H9 (cell line): ENCODE measurements around the gene UNC80. TPM values are rescaled to one million over a fixed set of nuclear protein-coding genes. Genes with fewer than 3 reads are reported as not detected.

ENCODE experiments used
- DNase-seq: peaks from one replicate; pipeline ENCODE4 v3.0.0-alpha.2; 2017
- H2AFZ ChIP-seq: one replicate; pipeline ENCODE4 v1.6.1; 2013; ENCODE audit warnings: mild to moderate bottlenecking, low read length, control low read depth, moderate library complexity
- H2AK5ac ChIP-seq: 2 replicates; pipeline ENCODE4 v1.6.1; 2013; ENCODE audit warnings: low read length, control low read depth, mixed read lengths; ENCODE audit not compliant: insufficient read length
- H2BK120ac ChIP-seq: one replicate; pipeline ENCODE4 v1.6.1; 2013; ENCODE audit warnings: low read depth, mild to moderate bottlenecking, low read length, control low read depth, inconsistent platforms; ENCODE audit not compliant: poor library complexity, severe bottlenecking
- H2BK12ac ChIP-seq: 2 replicates; pipeline ENCODE4 v1.6.1; 2013; ENCODE audit warnings: low read length, control low read depth, mixed read lengths, low read depth; ENCODE audit not compliant: insufficient read length
- H2BK15ac ChIP-seq: 2 replicates; pipeline ENCODE4 v1.6.1; 2013; ENCODE audit warnings: low read depth, low read length, control low read depth
- H2BK20ac ChIP-seq: one replicate; pipeline ENCODE4 v1.6.1; 2013; ENCODE audit warnings: low read depth, mild to moderate bottlenecking, low read length, control low read depth, inconsistent platforms; ENCODE audit not compliant: poor library complexity, severe bottlenecking
- H2BK5ac ChIP-seq: 2 replicates; pipeline ENCODE4 v1.6.1; 2013; ENCODE audit warnings: low read length, control low read depth, mixed read lengths; ENCODE audit not compliant: insufficient read length
- H3K14ac ChIP-seq: 2 replicates; pipeline ENCODE4 v1.6.1; 2013; ENCODE audit warnings: low read length, control low read depth; ENCODE audit not compliant: insufficient read depth
- H3K18ac ChIP-seq: 2 replicates; pipeline ENCODE4 v1.6.1; 2013; ENCODE audit warnings: low read depth, mild to moderate bottlenecking, mixed read lengths, low read length, control low read depth; ENCODE audit not compliant: insufficient read length
- H3K23ac ChIP-seq: 2 replicates; pipeline ENCODE4 v1.6.1; 2013; ENCODE audit warnings: low read length, control low read depth, mixed read lengths, low read depth; ENCODE audit not compliant: insufficient read length
- H3K23me2 ChIP-seq: 2 replicates; pipeline ENCODE4 v1.6.1; 2013; ENCODE audit warnings: low read depth, mild to moderate bottlenecking, mixed read lengths, low read length, control low read depth; ENCODE audit not compliant: insufficient read length, poor library complexity, severe bottlenecking
- H3K27ac ChIP-seq: 2 replicates; pipeline ENCODE4 v1.5.1; 2013; ENCODE audit warnings: low read length, control low read depth, mixed read lengths, low read depth; ENCODE audit not compliant: insufficient read length
- H3K27me3 ChIP-seq: 2 replicates; pipeline ENCODE4 v1.6.1; 2013; ENCODE audit warnings: low read length, control low read depth, inconsistent platforms; ENCODE audit not compliant: insufficient read depth
- H3K4ac ChIP-seq: 2 replicates; pipeline ENCODE4 v1.6.1; 2013; ENCODE audit warnings: low read depth, mild to moderate bottlenecking, control low read depth, inconsistent platforms, low read length, moderate library complexity
- H3K4me1 ChIP-seq: 2 replicates; pipeline ENCODE4 v1.6.1; 2013; ENCODE audit warnings: low read length, control low read depth, inconsistent platforms; ENCODE audit not compliant: insufficient read depth
- H3K4me2 ChIP-seq: 2 replicates; pipeline ENCODE4 v1.6.1; 2013; ENCODE audit warnings: low read length, control low read depth, mixed read lengths; ENCODE audit not compliant: insufficient read length, insufficient read depth
- H3K56ac ChIP-seq: 2 replicates; pipeline ENCODE4 v1.6.1; 2013; ENCODE audit warnings: low read depth, mild to moderate bottlenecking, mixed read lengths, low read length, control low read depth; ENCODE audit not compliant: insufficient read length
- H3K79me1 ChIP-seq: 2 replicates; pipeline ENCODE4 v1.6.1; 2013; ENCODE audit warnings: low read depth, mild to moderate bottlenecking, moderate library complexity, low read length, control low read depth, inconsistent platforms; ENCODE audit not compliant: insufficient read depth, poor library complexity, severe bottlenecking
- H3K79me2 ChIP-seq: 2 replicates; pipeline ENCODE4 v1.6.1; 2013; ENCODE audit warnings: low read length, control low read depth, inconsistent platforms; ENCODE audit not compliant: insufficient read depth
- H3K9ac ChIP-seq: 2 replicates; pipeline ENCODE4 v1.6.1; 2013; ENCODE audit warnings: low read length, control low read depth, mixed read lengths; ENCODE audit not compliant: insufficient read length; ENCODE audit errors: extremely low read depth
- H3K9me3 ChIP-seq: one replicate; pipeline ENCODE4 v1.6.1; 2013; ENCODE audit warnings: low read depth, low read length, inconsistent platforms; ENCODE audit not compliant: control insufficient read depth
- H3T11ph ChIP-seq: one replicate; pipeline ENCODE4 v1.6.1; 2013; ENCODE audit warnings: mild to moderate bottlenecking, low read length, control low read depth, inconsistent platforms
- H4K20me1 ChIP-seq: one replicate; pipeline ENCODE4 v1.6.1; 2013; ENCODE audit not compliant: control insufficient read depth, insufficient read length, insufficient read depth
- H4K5ac ChIP-seq: 2 replicates; pipeline ENCODE4 v1.6.1; 2013; ENCODE audit warnings: low read depth, mild to moderate bottlenecking, mixed read lengths, low read length, control low read depth; ENCODE audit not compliant: insufficient read length
- H4K8ac ChIP-seq: replicated peaks from 2 replicates; pipeline ENCODE4 v1.6.1; 2013; ENCODE audit warnings: low read length, control low read depth, mixed read lengths, low read depth; ENCODE audit not compliant: insufficient read length
- H4K91ac ChIP-seq: 2 replicates; pipeline ENCODE4 v1.6.1; 2013; ENCODE audit warnings: low read depth, mild to moderate bottlenecking, moderate library complexity, mixed read lengths, low read length, control low read depth; ENCODE audit not compliant: insufficient read length
- H3K27ac Mint-ChIP-seq, 3 experiments: 2 replicates in 2 of 3; 3 replicates in 1 of 3; pipeline ENCODE4 v1.8.0; 2020 to 2021; ENCODE audit warnings: mixed read lengths in 3 of 3, mild to moderate bottlenecking in 1 of 3, moderate library complexity in 1 of 3
- H3K27me3 Mint-ChIP-seq: 2 replicates; pipeline ENCODE4 v1.8.0; 2021; ENCODE audit warnings: low read depth, mild to moderate bottlenecking, moderate library complexity, mixed read lengths
- H3K36me3 Mint-ChIP-seq, 3 experiments: 2 replicates in 2 of 3; 3 replicates in 1 of 3; pipeline ENCODE4 v1.8.0; 2020 to 2021; ENCODE audit warnings: low read depth in 3 of 3, mixed read lengths in 3 of 3; ENCODE audit not compliant: insufficient read depth in 1 of 3
- H3K4me1 Mint-ChIP-seq, 2 experiments: 2 replicates each; pipeline ENCODE4 v1.8.0; 2020; ENCODE audit warnings: mixed read lengths in 2 of 2
- H3K4me3 Mint-ChIP-seq, 2 experiments: 2 replicates in 1 of 2; 3 replicates in 1 of 2; pipeline ENCODE4 v1.8.0; 2020 to 2021; ENCODE audit warnings: mild to moderate bottlenecking in 2 of 2, mixed read lengths in 2 of 2, moderate library complexity in 1 of 2
- H3K9me3 Mint-ChIP-seq, 2 experiments: 2 replicates in 1 of 2; 3 replicates in 1 of 2; pipeline ENCODE4 v1.8.0; 2020; ENCODE audit warnings: mild to moderate bottlenecking in 2 of 2, mixed read lengths in 2 of 2, moderate library complexity in 1 of 2
- WGBS: extraction: QIAGEN DNeasy Blood & Tissue Kit; methylation state at CpG from one replicate; pipeline ENCODE4 v1.1.7; 2013; ENCODE audit warnings: missing lambda C conversion rate, low lambda C conversion rate, mixed read lengths; ENCODE audit not compliant: insufficient read length; ENCODE audit errors: extremely low coverage; 5-methylcytosine and 5-hydroxymethylcytosine counted together
- total RNA-seq: library from RNA; stranded (reverse); gene quantifications from 2 replicates; pipeline ENCODE4 v1.2.1, GENCODE V29; 2021
- TF ChIP-seq, protein P1 (sequence below): fragments of 200-600 bp; sonication (generic); conservative IDR thresholded peaks from 3 replicates; pipeline ENCODE4 v1.8.0; 2021; ENCODE audit warnings: antibody characterized with exemption, mild to moderate bottlenecking

The UNC80 gene
- total RNA-seq, 1 experiment from 2014 or later: 0.52 TPM

DNA sequence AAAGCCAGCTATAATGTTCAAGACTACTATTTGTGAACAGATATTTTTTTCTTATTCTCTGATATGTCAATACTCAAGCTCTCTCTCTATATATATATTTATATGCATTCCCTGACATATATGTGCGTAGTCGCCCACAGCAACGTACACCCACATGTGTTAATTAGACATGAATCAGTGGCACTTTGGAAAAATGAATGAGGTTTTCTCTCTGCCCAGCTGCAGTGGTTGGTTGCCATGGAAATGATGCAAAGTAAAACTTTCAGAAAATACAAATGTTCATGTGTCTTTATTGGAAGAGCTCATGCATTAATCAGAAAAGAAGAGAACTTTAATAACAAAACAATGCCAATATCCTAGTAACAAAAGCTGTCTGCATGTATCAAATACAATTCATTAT, 34.7 kb downstream of the UNC80 start:
- Histone ChIP-seq H2BK15ac (no peak overlapping the region), H3K27me3 (no peaks in the 10 kb centered on the region), H3K4me1 (no peaks in the 10 kb centered on the region), H3K18ac (no peak overlapping the region), H3T11ph (no peak overlapping the region), H3K9ac (no peak overlapping the region), H3K4ac (no peak overlapping the region), H3K4me2 (no peak overlapping the region), H3K56ac (no peak overlapping the region), H3K79me2 (no peaks in the 10 kb centered on the region), H4K5ac (no peak overlapping the region), H4K8ac (no peak overlapping the region), H2BK5ac (no peak overlapping the region), H3K9me3 (no peaks in the 10 kb centered on the region), H3K79me1 (no peaks in the 10 kb centered on the region), H3K14ac (no peak overlapping the region), H2BK20ac (no peak overlapping the region), H3K27ac (no peak overlapping the region), H2AK5ac (no peak overlapping the region), H2BK120ac (no peak overlapping the region), H4K91ac (no peak overlapping the region), H2BK12ac (no peak overlapping the region), H4K20me1 (no peaks in the 10 kb centered on the region), H3K23ac (no peak overlapping the region), H3K23me2 (no peaks in the 10 kb centered on the region), H2AFZ (no peak overlapping the region)
- Mint-ChIP-seq H3K36me3 (no peaks in the 10 kb centered on the region; a peak in 1 of 7 replicates), H3K27me3 (peaks cover 5% of the 10 kb centered on the region), H3K27ac (no peak overlapping the region), H3K9me3 (no peaks in the 10 kb centered on the region; a peak in 2 of 5 replicates), H3K4me1 (no peaks in the 10 kb centered on the region), H3K4me3 (no peak overlapping the region)
- TF ChIP-seq, protein P1, sequence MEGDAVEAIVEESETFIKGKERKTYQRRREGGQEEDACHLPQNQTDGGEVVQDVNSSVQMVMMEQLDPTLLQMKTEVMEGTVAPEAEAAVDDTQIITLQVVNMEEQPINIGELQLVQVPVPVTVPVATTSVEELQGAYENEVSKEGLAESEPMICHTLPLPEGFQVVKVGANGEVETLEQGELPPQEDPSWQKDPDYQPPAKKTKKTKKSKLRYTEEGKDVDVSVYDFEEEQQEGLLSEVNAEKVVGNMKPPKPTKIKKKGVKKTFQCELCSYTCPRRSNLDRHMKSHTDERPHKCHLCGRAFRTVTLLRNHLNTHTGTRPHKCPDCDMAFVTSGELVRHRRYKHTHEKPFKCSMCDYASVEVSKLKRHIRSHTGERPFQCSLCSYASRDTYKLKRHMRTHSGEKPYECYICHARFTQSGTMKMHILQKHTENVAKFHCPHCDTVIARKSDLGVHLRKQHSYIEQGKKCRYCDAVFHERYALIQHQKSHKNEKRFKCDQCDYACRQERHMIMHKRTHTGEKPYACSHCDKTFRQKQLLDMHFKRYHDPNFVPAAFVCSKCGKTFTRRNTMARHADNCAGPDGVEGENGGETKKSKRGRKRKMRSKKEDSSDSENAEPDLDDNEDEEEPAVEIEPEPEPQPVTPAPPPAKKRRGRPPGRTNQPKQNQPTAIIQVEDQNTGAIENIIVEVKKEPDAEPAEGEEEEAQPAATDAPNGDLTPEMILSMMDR: no peak
- no peak for DNase-seq
- WGBS: no CpG with 5 or more reads among the region's 3 CpGs
